MM.1S (cell line): ENCODE results near the gene CACNA1H.

Source experiments
- DNase-seq: peaks from one replicate; pipeline ENCODE4 v3.0.0-alpha.2; 2015
- H2AFZ ChIP-seq: fragments of 300-600 bp; sonication (generic); 2 replicates; pipeline ENCODE4 v1.6.0; 2016; ENCODE audit warnings: antibody characterized with exemption, low read length
- H3F3A ChIP-seq: fragments of 300-600 bp; sonication (generic); 2 replicates; pipeline ENCODE4 v1.6.1; 2016; ENCODE audit warnings: mild to moderate bottlenecking, antibody characterized with exemption, low read length, moderate library complexity, mixed read lengths; ENCODE audit not compliant: insufficient read depth
- H3K27ac ChIP-seq: fragments of 300-600 bp; sonication (generic); 2 replicates; pipeline ENCODE4 v1.5.1; 2016; ENCODE audit warnings: mild to moderate bottlenecking, low read length
- H3K27me3 ChIP-seq: fragments of 300-600 bp; sonication (generic); replicated peaks from 2 replicates; pipeline ENCODE4 v1.6.0; 2016; ENCODE audit warnings: low read length; ENCODE audit not compliant: insufficient read depth
- H3K36me3 ChIP-seq: fragments of 300-600 bp; sonication (generic); replicated peaks from 2 replicates; pipeline ENCODE4 v1.6.1; 2016; ENCODE audit warnings: mild to moderate bottlenecking, low read length, mixed read lengths; ENCODE audit not compliant: insufficient read depth
- H3K4me1 ChIP-seq: fragments of 300-600 bp; sonication (generic); 2 replicates; pipeline ENCODE4 v1.6.1; 2016; ENCODE audit warnings: low read length, mixed read lengths
- H3K4me2 ChIP-seq: fragments of 300-600 bp; sonication (generic); 2 replicates; pipeline ENCODE4 v1.6.0; 2016; ENCODE audit warnings: low read depth, low read length
- H3K4me3 ChIP-seq: fragments of 300-600 bp; sonication (generic); 2 replicates; pipeline ENCODE4 v1.5.1; 2016; ENCODE audit warnings: low read length, mixed read lengths
- H3K79me2 ChIP-seq: fragments of 300-600 bp; sonication (generic); 2 replicates; pipeline ENCODE4 v1.6.1; 2016; ENCODE audit warnings: mixed run types, low read length, mixed read lengths
- H3K9ac ChIP-seq: fragments of 300-600 bp; sonication (generic); 2 replicates; pipeline ENCODE4 v1.6.1; 2016; ENCODE audit warnings: low read length, mixed read lengths
- H3K9me2 ChIP-seq: fragments of 300-600 bp; sonication (generic); replicated peaks from 2 replicates; pipeline ENCODE4 v1.6.1; 2016; ENCODE audit warnings: mild to moderate bottlenecking, low read length, mixed read lengths; ENCODE audit not compliant: insufficient read depth
- H3K9me3 ChIP-seq: fragments of 300-600 bp; sonication (generic); replicated peaks from 2 replicates; pipeline ENCODE4 v1.6.1; 2016; ENCODE audit warnings: mild to moderate bottlenecking, low read length, mixed read lengths; ENCODE audit not compliant: insufficient read depth
- H4K20me1 ChIP-seq: fragments of 300-600 bp; sonication (generic); 2 replicates; pipeline ENCODE4 v1.6.1; 2016; ENCODE audit warnings: mild to moderate bottlenecking, low read length, moderate library complexity, mixed read lengths; ENCODE audit not compliant: insufficient read depth
- EZH2 ChIP-seq: fragments of 300-600 bp; sonication (generic); optimal IDR thresholded peaks from 2 replicates; pipeline ENCODE3; 2017; ENCODE audit warnings: low read depth, mild to moderate bottlenecking, antibody characterized with exemption, low read length, mixed read lengths
- EZH2phosphoT487 ChIP-seq: fragments of 300-600 bp; sonication (generic); IDR thresholded peaks from 2 replicates; pipeline ENCODE4 v1.6.1; 2018; ENCODE audit warnings: antibody characterized with exemption, low read length
- TF ChIP-seq, protein P1 (sequence below): fragments of 300-600 bp; sonication (generic); IDR thresholded peaks from 2 replicates; pipeline ENCODE4 v1.5.1; 2016; ENCODE audit warnings: antibody characterized with exemption, low read length, mixed read lengths

The CACNA1H gene

DNA sequence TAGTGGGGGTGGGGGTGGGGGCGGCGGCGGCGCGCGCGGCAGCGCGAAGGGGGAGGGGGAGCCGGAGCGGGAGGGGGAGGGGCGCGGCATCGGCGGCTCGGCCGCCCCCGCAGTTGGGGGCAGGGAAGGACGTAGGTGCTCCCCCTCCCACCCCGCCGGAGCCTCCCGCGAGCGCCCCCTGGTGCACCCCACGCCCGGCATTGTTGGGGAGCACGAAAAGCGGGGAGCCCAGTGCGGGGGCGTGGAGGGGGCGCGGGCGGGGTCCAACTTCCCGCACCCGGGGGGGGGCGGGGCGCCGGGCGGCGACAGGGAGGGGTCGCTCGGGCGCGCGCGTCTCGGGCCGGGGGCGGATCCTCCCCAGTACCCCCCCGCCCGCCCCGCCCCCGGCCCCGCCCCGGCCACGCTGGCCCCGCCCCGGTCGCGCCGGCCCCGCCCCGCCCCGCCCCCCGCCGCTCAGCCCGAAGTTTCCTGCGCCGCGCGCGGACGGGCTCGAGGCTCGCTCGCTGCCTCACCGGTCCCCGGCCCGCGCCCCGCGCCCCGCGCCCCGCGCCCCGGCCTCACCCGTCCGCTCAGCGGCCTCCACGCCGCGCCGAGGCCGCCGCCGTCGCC lies at the start of gene CACNA1H:
Gene CACNA1H (plus strand): TSS at position 456 of the 609 bp plus-strand sequence. CDS start 632 bp downstream, outside the sequence.
- H3K9me2 ChIP-seq: no peaks in the 10 kb centered on the region
- TF ChIP-seq EZH2 (no peak), EZH2phosphoT487 (no peak)
- TF ChIP-seq, protein P1, sequence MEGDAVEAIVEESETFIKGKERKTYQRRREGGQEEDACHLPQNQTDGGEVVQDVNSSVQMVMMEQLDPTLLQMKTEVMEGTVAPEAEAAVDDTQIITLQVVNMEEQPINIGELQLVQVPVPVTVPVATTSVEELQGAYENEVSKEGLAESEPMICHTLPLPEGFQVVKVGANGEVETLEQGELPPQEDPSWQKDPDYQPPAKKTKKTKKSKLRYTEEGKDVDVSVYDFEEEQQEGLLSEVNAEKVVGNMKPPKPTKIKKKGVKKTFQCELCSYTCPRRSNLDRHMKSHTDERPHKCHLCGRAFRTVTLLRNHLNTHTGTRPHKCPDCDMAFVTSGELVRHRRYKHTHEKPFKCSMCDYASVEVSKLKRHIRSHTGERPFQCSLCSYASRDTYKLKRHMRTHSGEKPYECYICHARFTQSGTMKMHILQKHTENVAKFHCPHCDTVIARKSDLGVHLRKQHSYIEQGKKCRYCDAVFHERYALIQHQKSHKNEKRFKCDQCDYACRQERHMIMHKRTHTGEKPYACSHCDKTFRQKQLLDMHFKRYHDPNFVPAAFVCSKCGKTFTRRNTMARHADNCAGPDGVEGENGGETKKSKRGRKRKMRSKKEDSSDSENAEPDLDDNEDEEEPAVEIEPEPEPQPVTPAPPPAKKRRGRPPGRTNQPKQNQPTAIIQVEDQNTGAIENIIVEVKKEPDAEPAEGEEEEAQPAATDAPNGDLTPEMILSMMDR: no peak
- H3F3A ChIP-seq: no peaks in the 10 kb centered on the region
- no peak within 1 kb of the TSS for H3K9ac ChIP-seq
- H3K9me3 ChIP-seq: no peaks in the 10 kb centered on the region
- no peaks in the 10 kb centered on the region for H3K79me2 ChIP-seq
- H3K4me1 ChIP-seq: no peaks in the 10 kb centered on the region
- H3K4me3 ChIP-seq: no peak within 1 kb of the TSS
- no peak for DNase-seq
- no peaks in the 10 kb centered on the region for H3K36me3 ChIP-seq
- H3K4me2 ChIP-seq: no peak within 1 kb of the TSS
- no peak within 1 kb of the TSS for H3K27ac ChIP-seq
- no peaks in the 10 kb centered on the region for H4K20me1 ChIP-seq
- H2AFZ ChIP-seq: no peak within 1 kb of the TSS
- peaks cover 82% of the 10 kb centered on the region for H3K27me3 ChIP-seq

DNA sequence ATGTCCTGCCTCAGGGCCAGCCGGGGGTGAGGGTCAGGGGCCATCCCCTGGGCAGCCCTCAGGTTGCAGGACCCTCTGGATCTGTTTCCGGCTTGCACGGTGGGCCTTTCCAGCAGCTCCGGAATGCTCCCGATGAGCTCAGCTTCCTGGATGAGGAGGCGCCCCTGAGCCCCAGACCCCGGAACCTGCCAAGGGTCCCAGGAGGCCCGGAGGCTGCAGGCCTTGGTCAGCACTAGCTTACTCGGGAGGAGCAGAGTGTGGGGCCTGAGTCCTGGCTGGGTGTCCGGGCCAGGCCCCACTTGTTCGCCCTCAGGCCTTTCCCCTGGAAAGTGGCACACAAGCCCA lies 49.3 kb upstream of the CACNA1H start:
- Histone ChIP-seq H2AFZ (no peak overlapping the region), H3K79me2 (no peaks in the 10 kb centered on the region), H3K4me1 (no peaks in the 10 kb centered on the region), H4K20me1 (no peaks in the 10 kb centered on the region), H3K9me2 (no peaks in the 10 kb centered on the region), H3F3A (no peaks in the 10 kb centered on the region), H3K27ac (no peak overlapping the region), H3K4me3 (no peak overlapping the region), H3K36me3 (no peaks in the 10 kb centered on the region), H3K9ac (no peak overlapping the region), H3K9me3 (no peaks in the 10 kb centered on the region), H3K4me2 (no peak overlapping the region), H3K27me3 (peaks cover 80% of the 10 kb centered on the region)
- TF ChIP-seq, protein P1: no peak
- TF ChIP-seq EZH2 (no peak), EZH2phosphoT487 (no peak)
- no peak for DNase-seq

DNA sequence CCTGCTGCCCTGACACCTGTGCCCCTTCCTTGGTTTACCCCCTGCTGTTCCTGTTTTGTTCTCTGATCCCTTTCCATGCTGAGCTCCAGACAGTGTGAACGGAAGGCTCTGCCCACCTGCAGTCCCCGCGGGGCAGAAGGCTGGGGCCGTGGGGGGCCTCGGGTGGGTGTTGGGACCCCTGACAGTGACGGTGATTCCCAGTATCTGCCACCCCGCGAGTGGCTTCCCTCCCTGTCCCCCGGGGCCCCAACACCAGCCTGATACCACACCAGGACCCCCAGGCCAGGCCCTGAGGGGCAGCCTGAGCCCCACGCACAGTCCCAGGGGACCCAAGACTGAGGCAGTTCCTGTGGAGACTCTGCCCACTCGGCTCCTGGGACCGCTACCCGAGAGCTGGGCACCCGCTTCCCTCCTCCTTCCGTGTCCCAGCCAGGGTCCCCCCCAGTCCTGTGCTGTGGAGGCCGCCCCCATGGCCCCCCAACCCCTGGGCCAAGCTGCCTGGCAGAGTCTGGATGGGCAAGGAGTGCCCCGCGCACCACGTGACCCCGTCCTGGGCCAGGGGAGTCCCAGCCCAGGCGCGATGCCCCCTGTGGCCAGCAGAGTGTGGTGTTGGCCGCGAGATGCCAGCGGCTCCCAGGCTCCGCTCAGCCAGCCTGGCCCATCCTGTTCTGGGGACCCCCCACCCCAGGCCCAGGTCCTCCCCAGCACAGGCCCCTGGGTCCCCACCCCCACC lies 46.9 kb upstream of the CACNA1H start:
- no peak overlapping the region for H3K4me3 ChIP-seq
- no peak overlapping the region for H3K4me2 ChIP-seq
- no peaks in the 10 kb centered on the region for H3K9me2 ChIP-seq
- no peaks in the 10 kb centered on the region for H4K20me1 ChIP-seq
- no peak overlapping the region for H3K27ac ChIP-seq
- no peaks in the 10 kb centered on the region for H3K79me2 ChIP-seq
- no peak for DNase-seq
- H3F3A ChIP-seq: no peaks in the 10 kb centered on the region
- TF ChIP-seq, protein P1: peak; percentile 42
- no peak for TF ChIP-seq EZH2
- H2AFZ ChIP-seq: no peak overlapping the region
- no peaks in the 10 kb centered on the region for H3K4me1 ChIP-seq
- no peaks in the 10 kb centered on the region for H3K9me3 ChIP-seq
- H3K9ac ChIP-seq: no peak overlapping the region
- peaks cover 88% of the 10 kb centered on the region for H3K27me3 ChIP-seq
- no peaks in the 10 kb centered on the region for H3K36me3 ChIP-seq
